ENCODE measurements around the gene VANGL2. TPM values are rescaled to one million over a fixed set of nuclear protein-coding genes. Genes with fewer than 3 reads are reported as not detected.

The VANGL2 gene
- total and polyA plus RNA-seq, 2 of the 8 experiments (the other 6 are each of a cell fraction or from before 2014, with no cell fraction given): 62.5 to 118 TPM

GRCh38 chr1:160367516-160367900, 32.9 kb upstream of the VANGL2 start:
- H3K27ac ChIP-seq (ENCODE audit: low read depth, low read length): no peak overlapping the region
- WGBS, 2 experiments (ENCODE audit: extremely low coverage in 1 of 2, insufficient coverage in 1 of 2, insufficient read length in 1 of 2, insufficient replicate concordance in 2 of 2, low coverage in 1 of 2, low lambda C conversion rate in 2 of 2, missing lambda C conversion rate in 1 of 2): 86% methylated on average over 4 of the region's 4 CpGs; no CpG with 5 or more reads in 1 of the 2 experiments
- POLR2A ChIA-PET (ENCODE audit: partially characterized antibody): interaction anchor here (0.7 to 9.5 kb wide), 4 partner anchors 11 to 48 kb away, joined by 3 to 95 read pairs (median 3); no protein-coding TSS in a partner anchor
- H3K4me2 ChIP-seq (ENCODE audit: insufficient read depth in 1 of 2, low read depth in 2 of 2, low read length in 2 of 2): 0 out of 4 replicates have a peak overlapping the region, but pooled peaks of 1 of the 2 experiments have one; percentile 7
- no peak overlapping the region for H2BK20ac ChIP-seq (ENCODE audit: low read length)
- no peak overlapping the region for H3K23ac ChIP-seq (ENCODE audit: insufficient read length)
- H4K20me1 ChIP-seq (replicated peaks in 1 of 2; ENCODE audit: control insufficient read depth in 1 of 2, insufficient read depth in 2 of 2, low read length in 2 of 2): no peaks in the 10 kb centered on the region
- no peak overlapping the region for H2BK12ac ChIP-seq (ENCODE audit: low read depth, low read length)
- H2AK5ac ChIP-seq (ENCODE audit: low read depth, low read length): no peak overlapping the region
- CTCF ChIA-PET (ENCODE audit: partially characterized antibody): interaction anchor here (1.2 to 26.0 kb wide), 4 partner anchors 10 to 30 kb away, joined by 3 to 683 read pairs (median 84); no protein-coding TSS in a partner anchor
- 0 out of 7 replicates have a peak overlapping the region, but pooled peaks of 1 of the 4 experiments have one; percentile 2 for H3K9ac ChIP-seq (replicated peaks in 1 of 4; ENCODE audit: extremely low read depth in 1 of 4, low read depth in 3 of 4, low read length in 3 of 4)
- 0 out of 2 replicates have a peak, but pooled peaks cover 1% of the 10 kb centered on the region for H3K23me2 ChIP-seq (ENCODE audit: low read depth, low read length)
- no peaks in the 10 kb centered on the region for H3K9me3 ChIP-seq (ENCODE audit: insufficient read depth in 2 of 2, low read depth in 1 of 2, low read length in 1 of 2)
- H3K18ac ChIP-seq (ENCODE audit: extremely low read depth, low read length): no peak overlapping the region
- no peaks in the 10 kb centered on the region for H3K79me1 ChIP-seq (ENCODE audit: low read depth, low read length)
- H2BK120ac ChIP-seq (replicated peaks; ENCODE audit: low read depth, low read length): no peak overlapping the region
- H2BK15ac ChIP-seq (ENCODE audit: low read length): no peak overlapping the region
- FAIRE-seq (no peak), DNase-seq (ENCODE audit: low read depth in 1 of 2, low spot score in 2 of 2) (no peak)
- H4K91ac ChIP-seq (replicated peaks; ENCODE audit: insufficient read length, low read length): peak overlapping the region; percentile 52
- no peak overlapping the region for H2BK5ac ChIP-seq (ENCODE audit: low read depth, low read length)
- H3K36me3 ChIP-seq (ENCODE audit: control insufficient read depth in 2 of 4, insufficient read depth in 4 of 4, low read length in 3 of 4): no peaks in the 10 kb centered on the region
- no peaks in the 10 kb centered on the region for H3K27me3 ChIP-seq (replicated peaks in 1 of 4; ENCODE audit: control insufficient read depth in 3 of 4, extremely low read depth in 1 of 4, insufficient read depth in 3 of 4, low read length in 3 of 4)
- H2AFZ ChIP-seq (ENCODE audit: low read length): no peak overlapping the region
- no peak overlapping the region; the same call in 1 of the 2 replicates for H4K8ac ChIP-seq (ENCODE audit: extremely low read depth, insufficient read depth, low read length)
- H3K14ac ChIP-seq (ENCODE audit: insufficient read length): no peak overlapping the region
- H3K56ac ChIP-seq (replicated peaks; ENCODE audit: insufficient read length, low read depth, low read length): no peak overlapping the region
- no peak overlapping the region for H3K4ac ChIP-seq (replicated peaks; ENCODE audit: insufficient read length, low read depth, low read length)
- H3K79me2 ChIP-seq (ENCODE audit: control insufficient read depth in 1 of 2, insufficient read depth in 2 of 2, low read length in 2 of 2): no peaks in the 10 kb centered on the region
- peaks cover 0 to 8% (median 0%) of the 10 kb centered on the region in 4 experiments; a peak in 3 of 7 replicates for H3K4me1 ChIP-seq (replicated peaks in 1 of 4; ENCODE audit: control insufficient read depth in 3 of 4, insufficient read depth in 4 of 4, low read length in 3 of 4)
- H3K4me3 ChIP-seq (ENCODE audit: extremely low read depth in 1 of 4, insufficient read depth in 2 of 4, low read depth in 3 of 4, low read length in 4 of 4): no peak overlapping the region
- no peak overlapping the region for H4K5ac ChIP-seq (ENCODE audit: insufficient read length, low read depth, low read length)
- TF ChIP-seq RAD21 (IDR thresholded peaks at IDR 0.05 in 1 of 2, conservative IDR thresholded peaks at IDR 0.05 in 1 of 2; ENCODE audit: low read depth in 2 of 2, low read length in 2 of 2) (no peak), SRF (IDR thresholded peaks at IDR 0.05; ENCODE audit: low read depth, low read length) (no peak), CBX5 (IDR thresholded peaks at IDR 0.05; ENCODE audit: low read depth, low read length) (no peak), USF2 (IDR thresholded peaks at IDR 0.05; ENCODE audit: low read length) (no peak), RFX5 (IDR thresholded peaks at IDR 0.05; ENCODE audit: borderline replicate concordance, low read depth, low read length) (no peak), TBP (IDR thresholded peaks at IDR 0.05; ENCODE audit: low read depth, low read length) (no peak), TCF12 (IDR thresholded peaks at IDR 0.05; ENCODE audit: low read depth, low read length) (no peak), ASH2L (IDR thresholded peaks at IDR 0.05; ENCODE audit: low read length) (no peak), JUN (IDR thresholded peaks at IDR 0.05; ENCODE audit: low read depth, low read length) (no peak), TAF7 (optimal IDR thresholded peaks at IDR 0.05; ENCODE audit: borderline replicate concordance, low read depth, low read length) (no peak), EP300 (IDR thresholded peaks at IDR 0.05; ENCODE audit: borderline replicate concordance in 1 of 2, low read depth in 2 of 2, low read length in 2 of 2) (no peak), CHD2 (IDR thresholded peaks at IDR 0.05; ENCODE audit: low read length) (no peak)
